HEK293 (cell line): ENCODE data around the gene MVD.
A peak's percentile ranks its signal among the peaks of the same experiment; 100 is the strongest.

ENCODE experiments used
- CTCF ChIA-PET: fragments of 350-600 bp; formaldehyde crosslinking; extraction: SDS; loops from one replicate; lab custom pipeline; 2021; ENCODE audit warnings: antibody characterized with exemption; lab: Yijun Ruan, JAX
- POLR2A ChIA-PET: fragments of 300-600 bp; formaldehyde crosslinking; extraction: SDS; loops from one replicate; lab custom pipeline; 2020; ENCODE audit warnings: antibody characterized with exemption, inconsistent platforms; lab: Yijun Ruan, JAX
- H3K27ac ChIP-seq: fragments of 200-500 bp; sonication (Bioruptor generic); 2 replicates; pipeline ENCODE4 v1.5.1; 2014; ENCODE audit warnings: low read depth, low read length, control low read depth, inconsistent platforms; ENCODE audit errors: extremely low read depth
- H3K36me3 ChIP-seq, 2 experiments: fragments of 200-500 bp in 1 of 2; sonication (Bioruptor generic) in 1 of 2; 1 replicate in 1 of 2; 2 replicates in 1 of 2; pipeline ENCODE4 v1.5.1; 2014 to 2017; ENCODE audit warnings: inconsistent platforms in 2 of 2, low read length in 2 of 2; ENCODE audit not compliant: control insufficient read depth in 2 of 2, insufficient read depth in 1 of 2
- H3K4me1 ChIP-seq: fragments of 200-500 bp; sonication (Bioruptor generic); 2 replicates; pipeline ENCODE4 v1.5.1; 2014; ENCODE audit warnings: mild to moderate bottlenecking, low read length, inconsistent platforms; ENCODE audit not compliant: control insufficient read depth, insufficient read depth
- H3K4me3 ChIP-seq: 2 replicates; pipeline ENCODE4 v1.5.1; 2011; ENCODE audit warnings: low read depth, mild to moderate bottlenecking, control low read depth, low read length, moderate library complexity
- H3K9me3 ChIP-seq: fragments of 200-500 bp; sonication (Bioruptor generic); 2 replicates; pipeline ENCODE4 v1.5.1; 2014; ENCODE audit warnings: low read depth, low read length, inconsistent platforms; ENCODE audit not compliant: control insufficient read depth, insufficient read depth
- AEBP2 ChIP-seq: fragments of 450-650 bp; formaldehyde crosslinking; IDR thresholded peaks from 2 replicates; pipeline ENCODE4 v1.5.1; 2016; ENCODE audit warnings: missing biosample characterization, missing genetic modification characterization, borderline replicate concordance
- BCL11A ChIP-seq: fragments of 450-650 bp; formaldehyde crosslinking; IDR thresholded peaks from 2 replicates; pipeline ENCODE4 v1.5.1; 2016; ENCODE audit warnings: low read depth, missing biosample characterization, missing genetic modification characterization
- EGR2 ChIP-seq: fragments of 450-650 bp; formaldehyde crosslinking; IDR thresholded peaks from 2 replicates; pipeline ENCODE4 v1.5.1; 2016; ENCODE audit warnings: low read depth, missing biosample characterization, missing genetic modification characterization
- GFI1B ChIP-seq: fragments of 450-650 bp; formaldehyde crosslinking; IDR thresholded peaks from 2 replicates; pipeline ENCODE4 v1.5.1; 2016; ENCODE audit warnings: missing biosample characterization, missing genetic modification characterization
- GLIS1 ChIP-seq: fragments of 450-650 bp; formaldehyde crosslinking; IDR thresholded peaks from 2 replicates; pipeline ENCODE4 v1.5.1; 2016; ENCODE audit warnings: missing biosample characterization, missing genetic modification characterization
- ZBTB7A ChIP-seq: fragments of 450-650 bp; formaldehyde crosslinking; IDR thresholded peaks from 2 replicates; pipeline ENCODE4 v1.5.1; 2016; ENCODE audit warnings: low read depth, missing biosample characterization, missing genetic modification characterization
- ZNF121 ChIP-seq: fragments of 450-650 bp; formaldehyde crosslinking; IDR thresholded peaks from 2 replicates; pipeline ENCODE4 v1.5.1; 2016; ENCODE audit warnings: missing biosample characterization, missing genetic modification characterization
- ZNF221 ChIP-seq: fragments of 450-650 bp; formaldehyde crosslinking; IDR thresholded peaks from 2 replicates; pipeline ENCODE4 v1.5.1; 2017; ENCODE audit warnings: missing biosample characterization, missing genetic modification characterization, borderline replicate concordance
- ZNF423 ChIP-seq: fragments of 450-650 bp; formaldehyde crosslinking; IDR thresholded peaks from 2 replicates; pipeline ENCODE4 v1.5.1; 2016; ENCODE audit warnings: missing biosample characterization, missing genetic modification characterization
- ZNF518A ChIP-seq: fragments of 450-650 bp; formaldehyde crosslinking; conservative IDR thresholded peaks from 2 replicates; pipeline ENCODE4 v1.5.1; 2016; ENCODE audit warnings: low read depth, missing biosample characterization, missing genetic modification characterization
- ZNF530 ChIP-seq: fragments of 450-650 bp; formaldehyde crosslinking; IDR thresholded peaks from 2 replicates; pipeline ENCODE4 v1.5.1; 2016; ENCODE audit warnings: low read depth, missing biosample characterization, missing genetic modification characterization
- ZNF571 ChIP-seq: fragments of 450-650 bp; formaldehyde crosslinking; IDR thresholded peaks from 2 replicates; pipeline ENCODE4 v1.5.0; 2017; ENCODE audit warnings: missing biosample characterization, missing genetic modification characterization
- ZNF621 ChIP-seq: fragments of 450-650 bp; formaldehyde crosslinking; IDR thresholded peaks from 2 replicates; pipeline ENCODE4 v1.5.1; 2017; ENCODE audit warnings: missing biosample characterization, missing genetic modification characterization
- ZNF629 ChIP-seq: fragments of 450-650 bp; formaldehyde crosslinking; IDR thresholded peaks from 2 replicates; pipeline ENCODE4 v1.5.1; 2017; ENCODE audit warnings: missing biosample characterization, missing genetic modification characterization
- ZNF654 ChIP-seq: fragments of 450-650 bp; formaldehyde crosslinking; IDR thresholded peaks from 2 replicates; pipeline ENCODE4 v1.5.1; 2016; ENCODE audit warnings: low read depth, missing biosample characterization, missing genetic modification characterization
- ZNF664 ChIP-seq: fragments of 450-650 bp; formaldehyde crosslinking; IDR thresholded peaks from 2 replicates; pipeline ENCODE4 v1.5.1; 2016; ENCODE audit warnings: missing biosample characterization, missing genetic modification characterization
- ZNF670 ChIP-seq: fragments of 450-650 bp; formaldehyde crosslinking; IDR thresholded peaks from 2 replicates; pipeline ENCODE4 v1.5.1; 2016; ENCODE audit warnings: missing biosample characterization, missing genetic modification characterization, low read depth
- TF ChIP-seq, protein P1 (sequence below): fragments of 450-650 bp; formaldehyde crosslinking; IDR thresholded peaks from 2 replicates; pipeline ENCODE4 v1.5.1; 2016; ENCODE audit warnings: missing biosample characterization, missing genetic modification characterization
- TF ChIP-seq, protein P2 (sequence below): fragments of 450-650 bp; formaldehyde crosslinking; IDR thresholded peaks from 2 replicates; pipeline ENCODE4 v1.5.1; 2016; ENCODE audit warnings: missing biosample characterization, missing genetic modification characterization, low read depth

MVD gene

DNA sequence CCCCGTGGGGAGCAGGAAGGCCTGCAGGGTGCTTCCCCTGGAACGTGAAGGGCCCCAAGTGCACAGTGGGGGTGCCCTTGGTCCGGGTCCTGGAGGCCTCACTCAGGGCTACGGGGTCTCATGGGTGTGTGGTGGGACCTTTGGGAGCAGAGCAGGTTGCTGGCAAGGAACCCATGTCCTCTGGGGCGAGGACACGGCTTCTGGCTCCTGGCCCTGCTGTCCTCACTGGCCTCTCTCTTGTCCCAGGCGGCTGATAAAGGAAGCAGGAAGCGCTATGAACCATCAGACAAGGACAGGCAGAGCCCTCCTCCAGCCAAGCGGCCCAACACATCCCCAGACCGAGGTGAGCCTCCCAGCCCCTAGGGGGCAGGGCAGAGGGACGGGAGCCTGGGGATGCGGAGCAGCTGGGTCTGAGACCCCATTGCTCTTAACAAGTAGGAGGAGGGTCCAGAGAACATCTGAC, 34.3 kb downstream of the MVD start:
- POLR2A ChIA-PET: no interaction called here
- TF ChIP-seq, protein P1, sequence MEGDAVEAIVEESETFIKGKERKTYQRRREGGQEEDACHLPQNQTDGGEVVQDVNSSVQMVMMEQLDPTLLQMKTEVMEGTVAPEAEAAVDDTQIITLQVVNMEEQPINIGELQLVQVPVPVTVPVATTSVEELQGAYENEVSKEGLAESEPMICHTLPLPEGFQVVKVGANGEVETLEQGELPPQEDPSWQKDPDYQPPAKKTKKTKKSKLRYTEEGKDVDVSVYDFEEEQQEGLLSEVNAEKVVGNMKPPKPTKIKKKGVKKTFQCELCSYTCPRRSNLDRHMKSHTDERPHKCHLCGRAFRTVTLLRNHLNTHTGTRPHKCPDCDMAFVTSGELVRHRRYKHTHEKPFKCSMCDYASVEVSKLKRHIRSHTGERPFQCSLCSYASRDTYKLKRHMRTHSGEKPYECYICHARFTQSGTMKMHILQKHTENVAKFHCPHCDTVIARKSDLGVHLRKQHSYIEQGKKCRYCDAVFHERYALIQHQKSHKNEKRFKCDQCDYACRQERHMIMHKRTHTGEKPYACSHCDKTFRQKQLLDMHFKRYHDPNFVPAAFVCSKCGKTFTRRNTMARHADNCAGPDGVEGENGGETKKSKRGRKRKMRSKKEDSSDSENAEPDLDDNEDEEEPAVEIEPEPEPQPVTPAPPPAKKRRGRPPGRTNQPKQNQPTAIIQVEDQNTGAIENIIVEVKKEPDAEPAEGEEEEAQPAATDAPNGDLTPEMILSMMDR (tag by site-specific recombination): peak; percentile 68
- TF ChIP-seq ZNF571 (tag by site-specific recombination) (no peak), ZNF621 (tag by site-specific recombination) (no peak), EGR2 (no peak)
- Histone ChIP-seq H3K4me3 (no peak overlapping the region), H3K36me3 (peaks cover 4 to 86% of the 10 kb centered on the region in 2 experiments; a peak in 2 of 3 replicates), H3K4me1 (no peaks in the 10 kb centered on the region), H3K27ac (no peak overlapping the region), H3K9me3 (no peaks in the 10 kb centered on the region)
- CTCF ChIA-PET: interaction anchor here (1.1 to 1.4 kb wide), 3 partner anchors 9 to 43 kb away, joined by 3 to 7 read pairs (median 5); no protein-coding TSS in a partner anchor

- TF ChIP-seq ZNF670 (tag by site-specific recombination) (no peak), GLIS1 (peak; percentile 79)
- Histone ChIP-seq H3K27ac (no peak overlapping the region), H3K36me3 (peaks cover 4 to 88% of the 10 kb centered on the region in 2 experiments; a peak in 2 of 3 replicates), H3K4me1 (no peaks in the 10 kb centered on the region), H3K4me3 (no peak overlapping the region), H3K9me3 (no peaks in the 10 kb centered on the region)
- CTCF ChIA-PET: interaction anchor here (0.6 to 1.0 kb wide), 3 partner anchors 9 to 110 kb away, joined by 3 to 5 read pairs (median 4); no protein-coding TSS in a partner anchor
- POLR2A ChIA-PET: no interaction called here
Measured at GRCh38 chr16:88627531-88628411, 35.1 kb downstream of the MVD start.

DNA sequence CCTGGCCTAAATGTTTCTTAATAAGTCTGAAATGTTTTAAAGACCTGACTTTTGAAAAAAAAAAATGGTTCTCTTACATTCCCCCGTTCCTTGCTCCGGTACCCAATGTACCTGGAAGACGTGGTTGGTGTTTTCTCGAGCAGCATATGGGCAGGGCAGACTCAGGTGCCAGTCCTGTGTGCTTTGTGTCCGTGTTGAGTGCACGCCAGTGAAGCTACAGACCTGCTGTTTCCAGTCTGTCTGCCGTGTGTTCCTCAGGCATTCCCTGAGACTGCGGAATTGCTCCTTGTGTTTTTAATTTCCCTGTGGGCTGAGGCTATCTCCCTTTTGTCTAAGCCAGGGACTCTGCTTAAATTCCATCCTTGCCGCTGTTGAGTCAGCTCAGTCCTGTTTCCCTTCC, 36.2 kb downstream of the MVD start:
- H3K36me3 ChIP-seq: peaks cover 4 to 90% of the 10 kb centered on the region in 2 experiments; a peak in 2 of 3 replicates
- CTCF ChIA-PET: no interaction called here
- no peak overlapping the region for H3K4me3 ChIP-seq
- no peak for TF ChIP-seq ZNF121 (tag by site-specific recombination)
- no peak for TF ChIP-seq ZNF530 (tag by site-specific recombination)
- TF ChIP-seq ZNF629: no peak
- no peak for TF ChIP-seq ZNF654 (tag by site-specific recombination)
- TF ChIP-seq GLIS1: no peak
- no peak for TF ChIP-seq ZNF518A (tag by site-specific recombination)
- no peak for TF ChIP-seq AEBP2 (tag by site-specific recombination)
- TF ChIP-seq BCL11A (tag by site-specific recombination): no peak
- no peak for TF ChIP-seq ZBTB7A
- no peak for TF ChIP-seq ZNF423 (tag by site-specific recombination)
- TF ChIP-seq, protein P2, sequence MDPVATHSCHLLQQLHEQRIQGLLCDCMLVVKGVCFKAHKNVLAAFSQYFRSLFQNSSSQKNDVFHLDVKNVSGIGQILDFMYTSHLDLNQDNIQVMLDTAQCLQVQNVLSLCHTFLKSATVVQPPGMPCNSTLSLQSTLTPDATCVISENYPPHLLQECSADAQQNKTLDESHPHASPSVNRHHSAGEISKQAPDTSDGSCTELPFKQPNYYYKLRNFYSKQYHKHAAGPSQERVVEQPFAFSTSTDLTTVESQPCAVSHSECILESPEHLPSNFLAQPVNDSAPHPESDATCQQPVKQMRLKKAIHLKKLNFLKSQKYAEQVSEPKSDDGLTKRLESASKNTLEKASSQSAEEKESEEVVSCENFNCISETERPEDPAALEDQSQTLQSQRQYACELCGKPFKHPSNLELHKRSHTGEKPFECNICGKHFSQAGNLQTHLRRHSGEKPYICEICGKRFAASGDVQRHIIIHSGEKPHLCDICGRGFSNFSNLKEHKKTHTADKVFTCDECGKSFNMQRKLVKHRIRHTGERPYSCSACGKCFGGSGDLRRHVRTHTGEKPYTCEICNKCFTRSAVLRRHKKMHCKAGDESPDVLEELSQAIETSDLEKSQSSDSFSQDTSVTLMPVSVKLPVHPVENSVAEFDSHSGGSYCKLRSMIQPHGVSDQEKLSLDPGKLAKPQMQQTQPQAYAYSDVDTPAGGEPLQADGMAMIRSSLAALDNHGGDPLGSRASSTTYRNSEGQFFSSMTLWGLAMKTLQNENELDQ: no peak
- TF ChIP-seq EGR2: no peak
- no peak for TF ChIP-seq ZNF664 (tag by site-specific recombination)
- no peak for TF ChIP-seq GFI1B (tag by site-specific recombination)
- no peak for TF ChIP-seq ZNF221 (tag by site-specific recombination)

More for the DNA sequence above, 36.2 kb downstream of the MVD start:
- POLR2A ChIA-PET: no interaction called here
- no peaks in the 10 kb centered on the region for H3K9me3 ChIP-seq
- H3K27ac ChIP-seq: no peak overlapping the region
- H3K4me1 ChIP-seq: no peaks in the 10 kb centered on the region
